ENCODE results near the gene SLC12A5. TPM values are rescaled to one million over a fixed set of nuclear protein-coding genes. Genes with fewer than 3 reads are reported as not detected.

SLC12A5 gene
- polyA plus RNA-seq, 3 donors, result not detected

- Histone ChIP-seq H3K9me3 (replicated peaks in 1 of 2; ENCODE audit: control insufficient read depth in 1 of 2, insufficient read depth in 1 of 2, low read length in 2 of 2) (no peaks in the 10 kb centered on the region), H3K27me3 (ENCODE audit: control insufficient read depth in 2 of 2, insufficient read depth in 2 of 2, low read length in 2 of 2) (peaks cover 2 to 7% of the 10 kb centered on the region in 2 donors), H3K27ac (ENCODE audit: low read depth in 1 of 2, low read length in 2 of 2) (no peak overlapping the region), H3K4me1 (ENCODE audit: control insufficient read depth in 1 of 2, insufficient read depth in 2 of 2, low read length in 2 of 2) (peaks cover 38 to 48% of the 10 kb centered on the region in 2 donors), H3K9ac (ENCODE audit: insufficient read depth, low read length, poor library complexity, severe bottlenecking) (no peak overlapping the region), H4K20me1 (ENCODE audit: insufficient read depth, low read length) (peaks cover 93% of the 10 kb centered on the region), H3K36me3 (replicated peaks in 1 of 2; ENCODE audit: control insufficient read depth in 1 of 2, insufficient read depth in 2 of 2, low read length in 2 of 2) (peaks cover 66 to 67% of the 10 kb centered on the region in 2 donors), H2AFZ (ENCODE audit: insufficient read depth, low read depth, low read length, poor library complexity, severe bottlenecking) (no peak overlapping the region), H3K79me2 (ENCODE audit: insufficient read depth, low read length) (no peaks in the 10 kb centered on the region), H3K4me2 (replicated peaks; ENCODE audit: extremely low read depth, low read length, poor library complexity, severe bottlenecking) (no peak overlapping the region), H3K4me3 (replicated peaks in 1 of 3; ENCODE audit: low read depth in 2 of 3, low read length in 3 of 3) (no peak overlapping the region)
- Mint-ChIP-seq H3K9me3 (peaks cover 0 to 2% (median 0%) of the 10 kb centered on the region in 7 donors), H3K4me1 (peaks cover 48% of the 10 kb centered on the region), H3K4me3 (no peak overlapping the region), H3K27me3 (ENCODE audit: low read depth in 3 of 3) (peaks cover 7 to 17% (median 8%) of the 10 kb centered on the region in 3 donors), H3K27ac (no peak overlapping the region), H3K36me3 (peaks cover 69 to 72% of the 10 kb centered on the region in 2 donors)
- 97% methylated on average over 3 of the region's 12 CpGs for WGBS (ENCODE audit: insufficient coverage)
- DNase-seq, result no peak
- intact Hi-C loops (cut with micrococcal nuclease), result no loop called here
- TF ChIP-seq CTCF (IDR thresholded peaks at IDR 0.05), result no peak
Observed at GRCh38 chr20:46062621-46063020, 33.6 kb downstream of the SLC12A5 start.

DNA sequence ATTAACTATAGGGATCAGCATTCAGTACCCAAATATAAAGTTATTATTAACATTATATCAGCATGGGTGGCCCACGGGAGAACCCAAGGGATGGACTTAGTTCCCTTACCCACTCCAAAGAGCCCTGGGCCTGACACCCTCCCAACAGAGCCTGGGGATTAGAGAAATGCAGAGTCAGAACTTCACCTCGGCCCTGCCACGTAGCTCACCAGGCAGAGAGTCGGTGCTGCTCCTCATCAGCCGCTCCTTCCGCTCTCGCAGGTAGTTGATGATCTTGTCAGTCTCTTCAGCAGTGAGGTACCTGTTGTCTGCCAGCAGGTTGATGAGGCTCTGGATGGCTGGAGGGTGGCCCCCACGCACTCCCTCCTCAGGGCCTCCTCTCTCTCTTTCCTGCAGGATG lies 34.1 kb downstream of the SLC12A5 start:
- Histone ChIP-seq H2AFZ (ENCODE audit: insufficient read depth, low read depth, low read length, poor library complexity, severe bottlenecking) (no peak overlapping the region), H3K4me1 (ENCODE audit: control insufficient read depth in 1 of 2, insufficient read depth in 2 of 2, low read length in 2 of 2) (peaks cover 33 to 43% of the 10 kb centered on the region in 2 donors), H3K27ac (ENCODE audit: low read depth in 1 of 2, low read length in 2 of 2) (no peak overlapping the region), H3K27me3 (ENCODE audit: control insufficient read depth in 2 of 2, insufficient read depth in 2 of 2, low read length in 2 of 2) (peaks cover 0 to 3% of the 10 kb centered on the region in 2 donors), H3K4me2 (replicated peaks; ENCODE audit: extremely low read depth, low read length, poor library complexity, severe bottlenecking) (no peak overlapping the region), H3K79me2 (ENCODE audit: insufficient read depth, low read length) (no peaks in the 10 kb centered on the region), H3K9me3 (replicated peaks in 1 of 2; ENCODE audit: control insufficient read depth in 1 of 2, insufficient read depth in 1 of 2, low read length in 2 of 2) (no peaks in the 10 kb centered on the region), H3K9ac (ENCODE audit: insufficient read depth, low read length, poor library complexity, severe bottlenecking) (no peak overlapping the region), H4K20me1 (ENCODE audit: insufficient read depth, low read length) (peaks cover 93% of the 10 kb centered on the region), H3K36me3 (replicated peaks in 1 of 2; ENCODE audit: control insufficient read depth in 1 of 2, insufficient read depth in 2 of 2, low read length in 2 of 2) (peaks cover 71 to 72% of the 10 kb centered on the region in 2 donors), H3K4me3 (replicated peaks in 1 of 3; ENCODE audit: low read depth in 2 of 3, low read length in 3 of 3) (no peak overlapping the region)
- Mint-ChIP-seq H3K9me3 (peaks cover 0 to 2% (median 0%) of the 10 kb centered on the region in 7 donors), H3K27me3 (ENCODE audit: low read depth in 3 of 3) (peaks cover 3 to 12% (median 4%) of the 10 kb centered on the region in 3 donors), H3K27ac (no peak overlapping the region), H3K4me1 (peaks cover 46% of the 10 kb centered on the region), H3K4me3 (no peak overlapping the region), H3K36me3 (peaks cover 74 to 76% of the 10 kb centered on the region in 2 donors)
- TF ChIP-seq CTCF (IDR thresholded peaks at IDR 0.05), result no peak
- intact Hi-C loops (cut with micrococcal nuclease), result no loop called here
- 88% methylated on average over 1 of the region's 8 CpGs for WGBS (ENCODE audit: insufficient coverage)
- no peak for DNase-seq

Measured in CD14-positive monocyte (primary cell).